K562 (cell line): ENCODE data around the gene LMBR1. TPM values are rescaled to one million over a fixed set of nuclear protein-coding genes. Genes with fewer than 3 reads are reported as not detected.

Experiments
- BRF1 ChIP-seq: IDR thresholded peaks from 3 replicates; pipeline ENCODE4 v1.6.1; 2011; ENCODE audit warnings: borderline replicate concordance, mild to moderate bottlenecking; ENCODE audit not compliant: insufficient read length; ENCODE audit errors: extremely low read depth
- CUX1 ChIP-seq: fragments of 200-800 bp; sonication (Bioruptor generic); IDR thresholded peaks from 2 replicates; pipeline ENCODE4 v1.6.1; 2016; ENCODE audit warnings: missing genetic modification characterization, missing compliant biosample characterization
- ETV6 ChIP-seq, 3 experiments: fragments of 150-350 bp in 1 of 3; sonication (generic) in 1 of 3; formaldehyde crosslinking in 1 of 3; IDR thresholded peaks; 2 replicates each; pipeline versions ENCODE4 v1.6.1 to v1.8.0; 2014 to 2022; ENCODE audit warnings: borderline replicate concordance in 2 of 3, low read depth in 2 of 3, antibody characterized with exemption in 1 of 3, low read length in 1 of 3, mild to moderate bottlenecking in 1 of 3, missing genetic modification reagents in 1 of 3
- FOXK2 ChIP-seq, 2 experiments: fragments of 450-650 bp; IDR thresholded peaks in 1 of 2; conservative IDR thresholded peaks in 1 of 2; 2 replicates each; pipeline ENCODE4 v1.6.1; 2016; ENCODE audit warnings: low read depth in 2 of 2, mild to moderate bottlenecking in 1 of 2
- HMGN3 ChIP-seq: IDR thresholded peaks from 2 replicates; pipeline ENCODE4 v1.6.1; 2011; ENCODE audit warnings: borderline replicate concordance, low read depth, mild to moderate bottlenecking, mixed read lengths, low read length; ENCODE audit not compliant: insufficient read length; ENCODE audit errors: extremely low read depth
- HOMEZ ChIP-seq: fragments of 250-450 bp; sonication (Bioruptor Pico); IDR thresholded peaks from 2 replicates; pipeline ENCODE4 v1.4.0; 2020; ENCODE audit warnings: mild to moderate bottlenecking, moderate library complexity
- KDM4B ChIP-seq, 2 experiments: fragments of 450-650 bp in 1 of 2; sonication (generic) in 1 of 2; IDR thresholded peaks; 2 replicates each; pipeline ENCODE4 v1.6.1; 2016 to 2017; ENCODE audit warnings: borderline replicate concordance in 2 of 2, antibody characterized with exemption in 1 of 2, low read depth in 1 of 2, mild to moderate bottlenecking in 1 of 2
- MYNN ChIP-seq, 2 experiments: sonication (generic); formaldehyde crosslinking in 1 of 2; IDR thresholded peaks; 2 replicates each; pipeline versions ENCODE4 v1.5.0 to v1.6.1; 2016 to 2020; ENCODE audit warnings: antibody characterized with exemption in 1 of 2, missing genetic modification reagents in 1 of 2
- NFIX ChIP-seq: fragments of 250-450 bp; sonication (Bioruptor Pico); IDR thresholded peaks from 2 replicates; pipeline ENCODE4 v1.4.0; 2020; ENCODE audit warnings: low read depth, mild to moderate bottlenecking, moderate library complexity
- PCBP1 ChIP-seq: fragments of 200-400 bp; formaldehyde crosslinking; IDR thresholded peaks from 2 replicates; pipeline ENCODE4 v1.6.1; 2018; ENCODE audit warnings: mild to moderate bottlenecking, low read depth, low read length; ENCODE audit not compliant: poor library complexity, severe bottlenecking
- RCOR1 ChIP-seq, 2 experiments: IDR thresholded peaks; 2 replicates each; pipeline ENCODE4 v1.6.1; 2012; ENCODE audit warnings: low read depth in 2 of 2, low read length in 2 of 2, borderline replicate concordance in 1 of 2, improper control_type of control experiment in 1 of 2
- RFX5 ChIP-seq: IDR thresholded peaks from 2 replicates; pipeline ENCODE4 v1.6.1; 2011; ENCODE audit warnings: low read depth, mild to moderate bottlenecking, improper control_type of control experiment, low read length
- SAP30 ChIP-seq: fragments of 200-600 bp; sonication (generic); IDR thresholded peaks from 2 replicates; pipeline ENCODE4 v1.6.1; 2012; ENCODE audit warnings: borderline replicate concordance, low read depth, mild to moderate bottlenecking, moderate library complexity, low read length, control low read depth, inconsistent platforms; ENCODE audit not compliant: insufficient read depth, poor library complexity, severe bottlenecking
- SUPT5H ChIP-seq: fragments of 450-650 bp; IDR thresholded peaks from 2 replicates; pipeline ENCODE4 v1.6.1; 2016
- TBP ChIP-seq: optimal IDR thresholded peaks from 2 replicates; pipeline ENCODE3; 2011; ENCODE audit warnings: low read depth, low read length, improper control_type of control experiment
- ZNF140 ChIP-seq: fragments of 250-450 bp; sonication (Bioruptor Pico); IDR thresholded peaks from 2 replicates; pipeline ENCODE4 v1.8.0; 2021; ENCODE audit warnings: moderate library complexity, mild to moderate bottlenecking, inconsistent platforms
- ZNF316 ChIP-seq: fragments of 450-650 bp; IDR thresholded peaks from 2 replicates; pipeline ENCODE4 v1.6.1; 2016
- ZNF347 ChIP-seq: fragments of 450-650 bp; formaldehyde crosslinking; IDR thresholded peaks from 2 replicates; pipeline ENCODE4 v1.4.0; 2020; ENCODE audit warnings: low read depth, mild to moderate bottlenecking, moderate library complexity
- ZNF766 ChIP-seq: fragments of 200-800 bp; sonication (Bioruptor generic); conservative IDR thresholded peaks from 2 replicates; pipeline ENCODE4 v1.6.1; 2016; ENCODE audit warnings: missing genetic modification characterization, missing compliant biosample characterization
- ZNF778 ChIP-seq: fragments of 450-650 bp; formaldehyde crosslinking; IDR thresholded peaks from 2 replicates; pipeline ENCODE4 v1.4.0; 2020; ENCODE audit warnings: mild to moderate bottlenecking, moderate library complexity
- polyA plus RNA-seq, 8 experiments: library from polyadenylated mRNA; depleted of rRNA in 4 of 8; stranded (reverse) in 5 of 8; unstranded in 3 of 8; fragments of >200 nt; fragmentation: Nextera tagmentation in 2 of 8; fragmentation: Illumina TruSeq in 1 of 8; extraction: Ambion mirVana in 2 of 8; extraction: Trizol in 1 of 8; gene quantifications; 2 replicates each; pipeline versions ENCODE4 v1.2.1 to v1.2.3, GENCODE V29; 2011 to 2014; ENCODE audit warnings: inconsistent platforms in 1 of 8, missing spikeins in 1 of 8
- total RNA-seq, 7 experiments: library from RNA; depleted of rRNA in 6 of 7; stranded (reverse); fragments of >200 nt in 6 of 7; fragmentation: Illumina TruSeq in 2 of 7; extraction: Trizol in 2 of 7; gene quantifications; 2 replicates each; pipeline versions ENCODE4 v1.2.1 to v1.2.3, GENCODE V29; 2011 to 2021; ENCODE audit warnings: low replicate concordance in 1 of 7

LMBR1 gene
- total and polyA plus RNA-seq, 9 of the 15 experiments (the other 6 are each of a cell fraction or from before 2014, with no cell fraction given), result 7.7 to 90.0 (median 59.9) TPM

- TF ChIP-seq CUX1 (CRISPR knock-in tag), result no peak
- no peak for TF ChIP-seq SUPT5H
- TF ChIP-seq ZNF766, result 0 out of 2 replicates have a peak, but pooled peaks have one; percentile 49
- TF ChIP-seq FOXK2 (conservative IDR thresholded peaks at IDR 0.05 in 1 of 2, IDR thresholded peaks at IDR 0.05 in 1 of 2; ENCODE audit: low read depth in 2 of 2), result peak in 1 of 2 experiments; percentile 59; a peak in 1 of 4 replicates
- TF ChIP-seq NFIX (CRISPR knock-in tag), result no peak
- no peak for TF ChIP-seq ZNF778 (CRISPR knock-in tag)
- no peak for TF ChIP-seq HOMEZ (CRISPR knock-in tag)
- TF ChIP-seq MYNN (IDR thresholded peaks at IDR 0.05), result no peak
- no peak for TF ChIP-seq MYNN (CRISPR knock-in tag; IDR thresholded peaks at IDR 0.05)
- no peak for TF ChIP-seq ZNF140 (CRISPR knock-in tag)
- TF ChIP-seq TBP, result peak; percentile 12
- TF ChIP-seq RCOR1 (IDR thresholded peaks at IDR 0.05; ENCODE audit: borderline replicate concordance in 1 of 2, low read depth in 2 of 2, low read length in 2 of 2), result 0 out of 4 replicates have a peak, but pooled peaks of 1 of the 2 experiments have one; percentile 15
- TF ChIP-seq ZNF347 (CRISPR knock-in tag), result no peak
- no peak for TF ChIP-seq BRF1
- TF ChIP-seq KDM4B (IDR thresholded peaks at IDR 0.05; ENCODE audit: borderline replicate concordance in 2 of 2, low read depth in 1 of 2), result no peak
- TF ChIP-seq PCBP1, result peak; percentile 17
- TF ChIP-seq RFX5, result no peak
- TF ChIP-seq HMGN3, result peak; percentile 51
- TF ChIP-seq ETV6 (IDR thresholded peaks at IDR 0.05; ENCODE audit: borderline replicate concordance in 1 of 2, low read depth in 2 of 2, low read length in 1 of 2), result no peak
- no peak for TF ChIP-seq ETV6 (CRISPR knock-in tag; IDR thresholded peaks at IDR 0.05; ENCODE audit: borderline replicate concordance)
- peak; percentile 63 for TF ChIP-seq SAP30
- peak; percentile 48 for TF ChIP-seq ZNF316
Measured at GRCh38 chr7:156892081-156892800, 742 bp downstream of the LMBR1 start (continued).
